A549 (cell line): Measurements from ENCODE around the gene MBNL2. TPM values are rescaled to one million over a fixed set of nuclear protein-coding genes. Genes with fewer than 3 reads are reported as not detected.

Source experiments
- ATAC-seq, 2 experiments: fragments of 200-7000 bp in 1 of 2; fragments of >200 bp in 1 of 2; cut with Nextera tagmentation in 1 of 2; cut with Tn5 transposase in 1 of 2; 3 replicates each; pipeline versions ENCODE4 v1.8.0 to v1.9.1; 2018 to 2020; ENCODE audit warnings: mild to moderate bottlenecking in 1 of 2, moderate library complexity in 1 of 2
- CTCF ChIA-PET: fragments of 300-600 bp; sonication (Branson Sonifier 250); formaldehyde crosslinking; extraction: SDS; loops from one replicate; lab custom pipeline; 2021; ENCODE audit warnings: antibody characterized with exemption, inconsistent platforms; lab: Yijun Ruan, JAX
- POLR2A ChIA-PET: fragments of 350-600 bp; formaldehyde crosslinking; extraction: SDS; loops from one replicate; lab custom pipeline; 2021; ENCODE audit warnings: antibody characterized with exemption, inconsistent platforms; lab: Yijun Ruan, JAX
- DNase-seq, 2 experiments: peaks; one replicate each; pipeline versions ENCODE4 v3.0.0 to v3.0.0-alpha.2; 2011 to 2016; ENCODE audit warnings: low read depth in 1 of 2, low spot score in 1 of 2
- FAIRE-seq: peaks from 2 replicates; lab custom pipeline; 2011; peaks lifted over from hg19 to GRCh38; lab: Jason Lieb, UNC
- H3K27ac ChIP-seq, 2 experiments: fragments of >200 bp; sonication (Bioruptor Twin); formaldehyde crosslinking; 3 replicates each; pipeline ENCODE4 v1.5.1; 2016 to 2017
- H3K4me1 ChIP-seq: fragments of >200 bp; sonication (Bioruptor Twin); formaldehyde crosslinking; 3 replicates; pipeline ENCODE4 v1.6.1; 2016
- H3K4me2 ChIP-seq: fragments of >200 bp; sonication (Bioruptor Twin); formaldehyde crosslinking; 3 replicates; pipeline ENCODE4 v1.6.1; 2016
- H3K4me3 ChIP-seq: fragments of >200 bp; sonication (Bioruptor Twin); formaldehyde crosslinking; 3 replicates; pipeline ENCODE4 v1.5.1; 2016
- H3K9me3 ChIP-seq: fragments of >200 bp; sonication (Bioruptor Twin); formaldehyde crosslinking; 3 replicates; pipeline ENCODE4 v1.6.1; 2016
- CBX2 ChIP-seq: fragments of 200-600 bp; sonication (generic); IDR thresholded peaks from 2 replicates; pipeline ENCODE4 v1.6.1; 2016; ENCODE audit warnings: low read depth, mild to moderate bottlenecking, borderline replicate concordance
- CEBPB ChIP-seq, 2 experiments: fragments of >200 bp in 1 of 2; sonication (Bioruptor Twin) in 1 of 2; formaldehyde crosslinking in 1 of 2; IDR thresholded peaks; 2 replicates each; pipeline ENCODE4 v1.6.1; 2012 to 2016
- EP300 ChIP-seq, 2 experiments: fragments of >200 bp; sonication (Bioruptor Twin); formaldehyde crosslinking; IDR thresholded peaks; 2 replicates in 1 of 2; 3 replicates in 1 of 2; pipeline ENCODE4 v1.6.1; 2016 to 2017
- FOXS1 ChIP-seq: fragments of 250-450 bp; sonication (Bioruptor Pico); IDR thresholded peaks from 2 replicates; pipeline ENCODE4 v1.5.0; 2020; ENCODE audit warnings: mild to moderate bottlenecking, moderate library complexity
- GATA3 ChIP-seq: IDR thresholded peaks from 2 replicates; pipeline ENCODE4 v1.6.1; 2012; ENCODE audit warnings: borderline replicate concordance
- HEYL ChIP-seq: fragments of 250-450 bp; sonication (Bioruptor Pico); IDR thresholded peaks from 2 replicates; pipeline ENCODE4 v1.8.0; 2021; ENCODE audit warnings: mild to moderate bottlenecking, moderate library complexity
- HOXA7 ChIP-seq: fragments of 250-450 bp; sonication (Bioruptor Pico); IDR thresholded peaks from 2 replicates; pipeline ENCODE4 v1.5.0; 2020; ENCODE audit warnings: mild to moderate bottlenecking, moderate library complexity
- JUNB ChIP-seq: fragments of >200 bp; sonication (Bioruptor Twin); formaldehyde crosslinking; IDR thresholded peaks from 2 replicates; pipeline ENCODE4 v1.6.1; 2016
- KDM1A ChIP-seq: fragments of 200-600 bp; sonication (generic); IDR thresholded peaks from 2 replicates; pipeline ENCODE4 v1.6.1; 2016; ENCODE audit warnings: low read depth, mild to moderate bottlenecking
- KDM5A ChIP-seq: fragments of 200-600 bp; sonication (generic); IDR thresholded peaks from 2 replicates; pipeline ENCODE4 v1.6.1; 2016; ENCODE audit warnings: antibody characterized with exemption, mild to moderate bottlenecking
- MAFK ChIP-seq: fragments of 450-650 bp; IDR thresholded peaks from 2 replicates; pipeline ENCODE4 v1.6.1; 2014; ENCODE audit not compliant: partially characterized antibody
- MYC ChIP-seq: IDR thresholded peaks from 2 replicates; pipeline ENCODE4 v1.6.1; 2012; ENCODE audit warnings: mild to moderate bottlenecking, inconsistent platforms, low read length, improper control_type of control experiment, borderline replicate concordance
- NFE2L2 ChIP-seq: fragments of 150-350 bp; conservative IDR thresholded peaks from 2 replicates; pipeline ENCODE4 v1.6.1; 2014; ENCODE audit warnings: low read length
- NR3C1 ChIP-seq: fragments of >200 bp; sonication (Bioruptor Twin); formaldehyde crosslinking; IDR thresholded peaks from 3 replicates; pipeline ENCODE4 v1.6.1; 2017
- RAD21 ChIP-seq, 2 experiments: fragments of >200 bp in 1 of 2; sonication (Bioruptor Twin) in 1 of 2; formaldehyde crosslinking in 1 of 2; IDR thresholded peaks in 1 of 2; conservative IDR thresholded peaks in 1 of 2; 2 replicates in 1 of 2; 3 replicates in 1 of 2; pipeline ENCODE4 v1.6.1; 2012 to 2018; ENCODE audit warnings: inconsistent platforms in 1 of 2
- RFX5 ChIP-seq: fragments of 450-650 bp; IDR thresholded peaks from 2 replicates; pipeline ENCODE4 v1.7.1; 2014; ENCODE audit warnings: antibody characterized with exemption, mild to moderate bottlenecking, moderate library complexity
- RNF2 ChIP-seq: fragments of 200-600 bp; sonication (generic); IDR thresholded peaks from 2 replicates; pipeline ENCODE4 v1.6.1; 2016; ENCODE audit warnings: low read depth, mild to moderate bottlenecking, antibody characterized with exemption, moderate library complexity, borderline replicate concordance
- SREBF2 ChIP-seq: fragments of 450-650 bp; IDR thresholded peaks from 2 replicates; pipeline ENCODE4 v1.6.1; 2014; ENCODE audit warnings: mild to moderate bottlenecking, moderate library complexity
- ZFP36 ChIP-seq: fragments of 450-650 bp; IDR thresholded peaks from 2 replicates; pipeline ENCODE4 v1.6.1; 2014; ENCODE audit warnings: borderline replicate concordance; ENCODE audit not compliant: partially characterized antibody
- ZSCAN20 ChIP-seq: fragments of 250-450 bp; sonication (Bioruptor Pico); IDR thresholded peaks from 2 replicates; pipeline ENCODE4 v1.8.0; 2022; ENCODE audit warnings: mild to moderate bottlenecking, moderate library complexity
- WGBS: methylation state at CpG from one replicate; pipeline ENCODE4 v1.1.6; 2017; ENCODE audit errors: missing lambda C conversion rate; 5-methylcytosine and 5-hydroxymethylcytosine counted together
- polyA plus RNA-seq, 4 experiments: library from polyadenylated mRNA; depleted of rRNA in 3 of 4; stranded (reverse); fragments of >200 nt; fragmentation: RNase III in 1 of 4; extraction: RNeasy Plus Mini Kit Qiagen cat#74134 plus additional on column Dnase treatment in 1 of 4; gene quantifications; 2 replicates in 3 of 4; 3 replicates in 1 of 4; pipeline ENCODE4 v1.2.3, GENCODE V29; 2011 to 2017
- TF ChIP-seq, protein P1 (sequence below): IDR thresholded peaks from 2 replicates; pipeline ENCODE4 v1.6.1; 2012; ENCODE audit warnings: low read depth, borderline replicate concordance
- TF ChIP-seq, protein P2 (sequence below): fragments of 450-650 bp; IDR thresholded peaks from 2 replicates; pipeline ENCODE4 v1.6.1; 2014; ENCODE audit warnings: antibody characterized with exemption
- TF ChIP-seq, protein P3 (sequence below): IDR thresholded peaks from 2 replicates; pipeline ENCODE4 v1.6.1; 2012
- TF ChIP-seq, protein P4 (sequence below): fragments of >200 bp; sonication (Bioruptor Twin); formaldehyde crosslinking; IDR thresholded peaks from 3 replicates; pipeline ENCODE4 v1.5.1; 2016
- TF ChIP-seq, protein P5 (sequence below): fragments of 150-350 bp; IDR thresholded peaks from 2 replicates; pipeline ENCODE4 v1.6.1; 2014; ENCODE audit warnings: low read depth, mild to moderate bottlenecking, low read length
- TF ChIP-seq, protein P6 (sequence below): fragments of >200 bp; sonication (Bioruptor Twin); formaldehyde crosslinking; IDR thresholded peaks from 2 replicates; pipeline ENCODE4 v1.6.1; 2016

Gene MBNL2
- polyA plus RNA-seq, 2 of the 4 experiments (the other 2 are of a cell fraction) = 18.7 to 20.6 TPM

DNA sequence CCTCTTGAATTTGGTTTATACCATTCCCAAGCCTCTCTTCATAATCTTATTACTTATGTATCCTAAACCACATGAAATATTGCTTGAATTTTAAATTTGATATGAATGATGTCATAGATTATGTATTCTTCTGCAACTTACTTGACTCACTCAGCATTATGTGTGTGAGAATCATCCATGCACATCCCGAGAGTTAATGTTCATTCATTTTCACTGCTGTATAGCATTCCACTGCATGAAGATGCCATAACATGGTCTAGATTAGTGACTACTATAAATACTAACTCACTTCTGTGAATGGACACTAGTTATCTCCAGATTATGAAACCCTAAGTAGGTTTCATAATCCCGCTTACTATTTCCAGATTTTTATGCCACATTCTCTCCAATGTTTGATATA is 186.8 kb downstream of the MBNL2 start:
- ChIA-PET CTCF (no interaction called here), POLR2A (interaction anchor here (1.8 kb wide), 1 partner anchor 24 kb away, joined by 5 read pairs; the partner anchor contains the start of gene RAP2A)
- TF ChIP-seq RNF2 = no peak
- TF ChIP-seq MAFK = no peak
- TF ChIP-seq EP300 (IDR thresholded peaks at IDR 0.05) = no peak
- TF ChIP-seq CBX2 = no peak
- TF ChIP-seq HEYL (CRISPR knock-in tag) = no peak
- TF ChIP-seq KDM5A = no peak
- ATAC-seq (no peak), FAIRE-seq (no peak), DNase-seq (no peak)
- Histone ChIP-seq H3K4me3 (no peak overlapping the region), H3K9me3 (no peaks in the 10 kb centered on the region), H3K4me1 (no peaks in the 10 kb centered on the region), H3K4me2 (no peak overlapping the region), H3K27ac (no peak overlapping the region)
- 35% methylated on average over 2 of the region's 2 CpGs for WGBS

DNA sequence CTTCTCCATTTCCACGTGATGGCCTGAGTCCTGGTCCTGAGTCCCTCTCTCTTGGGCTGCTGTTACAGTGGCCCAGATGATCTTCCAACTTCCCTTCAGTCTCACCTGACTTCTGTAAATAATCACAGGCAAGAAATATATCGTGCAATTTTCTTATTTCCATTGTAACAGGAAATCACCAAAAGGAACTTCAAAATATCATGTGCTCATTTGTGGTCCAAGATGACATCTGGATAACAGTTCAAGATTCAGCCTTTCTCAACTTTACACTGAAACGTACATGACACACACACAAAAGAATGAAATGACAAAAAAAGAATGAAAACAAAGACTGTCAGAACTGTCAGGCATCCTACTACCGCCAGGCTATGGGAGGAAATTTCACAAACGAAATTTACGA is 189.9 kb downstream of the MBNL2 start:
- Histone ChIP-seq H3K27ac (no peak overlapping the region), H3K4me1 (no peaks in the 10 kb centered on the region), H3K9me3 (no peaks in the 10 kb centered on the region), H3K4me3 (no peak overlapping the region), H3K4me2 (no peak overlapping the region)
- CTCF ChIA-PET = no interaction called here
- WGBS = 46% methylated on average over 6 of the region's 6 CpGs
- no peak for ATAC-seq
- FAIRE-seq = no peak
- DNase-seq = no peak
- POLR2A ChIA-PET = no interaction called here
- TF ChIP-seq, protein P1, sequence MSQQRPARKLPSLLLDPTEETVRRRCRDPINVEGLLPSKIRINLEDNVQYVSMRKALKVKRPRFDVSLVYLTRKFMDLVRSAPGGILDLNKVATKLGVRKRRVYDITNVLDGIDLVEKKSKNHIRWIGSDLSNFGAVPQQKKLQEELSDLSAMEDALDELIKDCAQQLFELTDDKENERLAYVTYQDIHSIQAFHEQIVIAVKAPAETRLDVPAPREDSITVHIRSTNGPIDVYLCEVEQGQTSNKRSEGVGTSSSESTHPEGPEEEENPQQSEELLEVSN = no peak
- TF ChIP-seq, protein P2, sequence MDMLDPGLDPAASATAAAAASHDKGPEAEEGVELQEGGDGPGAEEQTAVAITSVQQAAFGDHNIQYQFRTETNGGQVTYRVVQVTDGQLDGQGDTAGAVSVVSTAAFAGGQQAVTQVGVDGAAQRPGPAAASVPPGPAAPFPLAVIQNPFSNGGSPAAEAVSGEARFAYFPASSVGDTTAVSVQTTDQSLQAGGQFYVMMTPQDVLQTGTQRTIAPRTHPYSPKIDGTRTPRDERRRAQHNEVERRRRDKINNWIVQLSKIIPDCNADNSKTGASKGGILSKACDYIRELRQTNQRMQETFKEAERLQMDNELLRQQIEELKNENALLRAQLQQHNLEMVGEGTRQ = no peak
- TF ChIP-seq RAD21 (conservative IDR thresholded peaks at IDR 0.05 in 1 of 2, IDR thresholded peaks at IDR 0.05 in 1 of 2) (no peak), MAFK (no peak), ZFP36 (no peak), GATA3 (no peak), CEBPB (IDR thresholded peaks at IDR 0.05) (no peak), HOXA7 (CRISPR knock-in tag) (no peak), FOXS1 (CRISPR knock-in tag) (no peak), MYC (no peak), SREBF2 (no peak), KDM1A (no peak), RFX5 (no peak)
- TF ChIP-seq, protein P3, sequence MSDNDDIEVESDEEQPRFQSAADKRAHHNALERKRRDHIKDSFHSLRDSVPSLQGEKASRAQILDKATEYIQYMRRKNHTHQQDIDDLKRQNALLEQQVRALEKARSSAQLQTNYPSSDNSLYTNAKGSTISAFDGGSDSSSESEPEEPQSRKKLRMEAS = no peak
- TF ChIP-seq, protein P4, sequence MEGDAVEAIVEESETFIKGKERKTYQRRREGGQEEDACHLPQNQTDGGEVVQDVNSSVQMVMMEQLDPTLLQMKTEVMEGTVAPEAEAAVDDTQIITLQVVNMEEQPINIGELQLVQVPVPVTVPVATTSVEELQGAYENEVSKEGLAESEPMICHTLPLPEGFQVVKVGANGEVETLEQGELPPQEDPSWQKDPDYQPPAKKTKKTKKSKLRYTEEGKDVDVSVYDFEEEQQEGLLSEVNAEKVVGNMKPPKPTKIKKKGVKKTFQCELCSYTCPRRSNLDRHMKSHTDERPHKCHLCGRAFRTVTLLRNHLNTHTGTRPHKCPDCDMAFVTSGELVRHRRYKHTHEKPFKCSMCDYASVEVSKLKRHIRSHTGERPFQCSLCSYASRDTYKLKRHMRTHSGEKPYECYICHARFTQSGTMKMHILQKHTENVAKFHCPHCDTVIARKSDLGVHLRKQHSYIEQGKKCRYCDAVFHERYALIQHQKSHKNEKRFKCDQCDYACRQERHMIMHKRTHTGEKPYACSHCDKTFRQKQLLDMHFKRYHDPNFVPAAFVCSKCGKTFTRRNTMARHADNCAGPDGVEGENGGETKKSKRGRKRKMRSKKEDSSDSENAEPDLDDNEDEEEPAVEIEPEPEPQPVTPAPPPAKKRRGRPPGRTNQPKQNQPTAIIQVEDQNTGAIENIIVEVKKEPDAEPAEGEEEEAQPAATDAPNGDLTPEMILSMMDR = no peak
- TF ChIP-seq, protein P5, sequence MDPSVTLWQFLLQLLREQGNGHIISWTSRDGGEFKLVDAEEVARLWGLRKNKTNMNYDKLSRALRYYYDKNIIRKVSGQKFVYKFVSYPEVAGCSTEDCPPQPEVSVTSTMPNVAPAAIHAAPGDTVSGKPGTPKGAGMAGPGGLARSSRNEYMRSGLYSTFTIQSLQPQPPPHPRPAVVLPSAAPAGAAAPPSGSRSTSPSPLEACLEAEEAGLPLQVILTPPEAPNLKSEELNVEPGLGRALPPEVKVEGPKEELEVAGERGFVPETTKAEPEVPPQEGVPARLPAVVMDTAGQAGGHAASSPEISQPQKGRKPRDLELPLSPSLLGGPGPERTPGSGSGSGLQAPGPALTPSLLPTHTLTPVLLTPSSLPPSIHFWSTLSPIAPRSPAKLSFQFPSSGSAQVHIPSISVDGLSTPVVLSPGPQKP = no peak

DNA sequence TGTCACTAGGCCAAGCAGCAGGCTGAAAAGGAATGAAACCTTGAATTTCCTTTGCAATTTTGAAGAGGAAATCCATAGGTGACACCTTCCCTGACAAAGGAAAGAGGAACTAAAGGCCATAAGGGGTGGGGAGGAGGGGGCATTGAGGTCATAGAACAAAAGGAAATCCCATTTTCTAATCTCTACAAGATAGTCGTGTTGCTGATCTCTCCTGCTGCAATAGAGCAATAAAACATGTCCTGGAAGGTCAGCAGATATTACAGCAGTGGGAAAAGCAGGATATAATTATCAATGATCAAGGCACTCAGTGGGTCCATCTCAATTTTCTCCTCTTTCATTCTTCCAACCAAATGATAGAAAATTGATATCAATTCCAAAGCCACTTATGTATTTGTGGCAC is 191.6 kb downstream of the MBNL2 start:
- Histone ChIP-seq H3K4me1 (no peaks in the 10 kb centered on the region), H3K4me2 (no peak overlapping the region), H3K4me3 (no peak overlapping the region), H3K9me3 (no peaks in the 10 kb centered on the region), H3K27ac (no peak overlapping the region)
- DNase-seq (no peak), ATAC-seq (no peak), FAIRE-seq (no peak)
- CTCF ChIA-PET = interaction anchor here (0.7 kb wide), 1 partner anchor 13 kb away, joined by 3 read pairs; no protein-coding TSS in a partner anchor
- WGBS = 5% methylated on average over 1 of the region's 1 CpG
- POLR2A ChIA-PET = no interaction called here
- TF ChIP-seq EP300 (IDR thresholded peaks at IDR 0.05) = no peak
- no peak for TF ChIP-seq NFE2L2
- TF ChIP-seq, protein P6, sequence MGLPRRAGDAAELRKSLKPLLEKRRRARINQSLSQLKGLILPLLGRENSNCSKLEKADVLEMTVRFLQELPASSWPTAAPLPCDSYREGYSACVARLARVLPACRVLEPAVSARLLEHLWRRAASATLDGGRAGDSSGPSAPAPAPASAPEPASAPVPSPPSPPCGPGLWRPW = no peak
- TF ChIP-seq, protein P3 = no peak
- TF ChIP-seq NR3C1 = no peak
- TF ChIP-seq, protein P4 = no peak
- no peak for TF ChIP-seq JUNB
- TF ChIP-seq ZSCAN20 (CRISPR knock-in tag) = no peak
- TF ChIP-seq, protein P1 = no peak
